NCI-H2196 (cell line): Measurements from ENCODE around the gene CFH.
"Not testable (repeated sequence)": the region's sequence is repeated elsewhere in the genome, so short reads cannot be mapped to it uniquely, and the experiment has no call there.

ENCODE experiments used
- DNase-seq: peaks from one replicate; lab custom pipeline; 2025; ENCODE audit not compliant: unreplicated experiment; lab: John Stamatoyannopoulos, UW

Gene CFH

DNA sequence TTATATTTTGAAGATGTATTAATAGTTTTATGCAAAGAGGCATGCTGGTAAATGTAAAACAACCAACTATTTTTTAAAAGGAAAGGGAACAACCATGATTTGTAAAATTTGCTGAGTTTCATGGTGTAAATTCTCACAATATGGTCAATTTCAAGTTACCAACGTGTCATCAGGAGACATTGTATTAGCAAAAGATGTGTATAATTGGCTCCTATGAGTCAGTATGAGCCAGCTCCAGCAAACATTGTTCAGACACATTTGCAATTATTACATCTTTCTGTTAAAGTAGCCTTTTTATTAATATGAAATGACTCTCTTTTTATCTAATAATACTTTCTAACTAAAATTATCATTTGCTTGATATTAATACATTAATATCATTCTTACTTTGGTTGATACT lies 15.3 kb downstream of the CFH start:
- DNase-seq = no peak

DNA sequence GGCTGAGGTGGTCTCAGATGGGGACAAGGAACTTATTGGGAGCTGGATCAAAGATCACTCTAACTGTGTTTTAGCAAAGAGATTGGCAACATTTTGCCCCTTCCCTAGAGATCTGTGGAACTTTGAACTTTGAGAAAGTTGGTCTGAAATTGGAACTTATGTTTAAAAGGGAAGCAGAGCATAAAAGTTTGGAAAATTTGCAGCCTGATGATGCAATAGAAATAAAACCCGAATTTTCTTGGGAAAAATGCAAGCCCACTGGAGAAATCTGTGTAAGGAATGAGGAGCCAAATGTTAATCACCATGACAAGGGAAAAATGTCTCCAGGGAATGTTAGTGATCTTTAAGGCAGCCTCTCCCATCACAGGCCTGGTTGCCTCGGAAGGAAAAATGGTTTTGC lies 17.2 kb downstream of the CFH start:
- DNase-seq = no peak

DNA sequence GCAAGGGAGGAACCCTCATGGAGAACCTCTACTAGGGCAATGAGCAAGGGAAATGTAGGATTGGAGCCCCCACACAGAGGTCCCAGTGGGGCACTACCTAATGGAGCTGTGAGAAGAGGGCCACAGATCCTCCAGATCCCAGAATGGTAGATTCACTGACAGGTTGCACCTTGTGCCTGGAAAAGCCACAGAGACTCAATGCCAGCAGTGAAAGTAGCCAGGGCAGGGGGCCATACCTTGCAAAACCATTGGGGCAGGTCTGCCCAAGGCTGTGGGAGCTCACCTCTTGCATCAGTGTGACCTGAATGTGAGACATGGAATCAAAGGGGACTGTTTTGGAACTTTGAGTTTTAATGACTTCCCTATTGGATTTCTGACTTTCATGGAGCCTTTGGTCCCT lies 17.9 kb downstream of the CFH start:
- DNase-seq = no peak

DNA sequence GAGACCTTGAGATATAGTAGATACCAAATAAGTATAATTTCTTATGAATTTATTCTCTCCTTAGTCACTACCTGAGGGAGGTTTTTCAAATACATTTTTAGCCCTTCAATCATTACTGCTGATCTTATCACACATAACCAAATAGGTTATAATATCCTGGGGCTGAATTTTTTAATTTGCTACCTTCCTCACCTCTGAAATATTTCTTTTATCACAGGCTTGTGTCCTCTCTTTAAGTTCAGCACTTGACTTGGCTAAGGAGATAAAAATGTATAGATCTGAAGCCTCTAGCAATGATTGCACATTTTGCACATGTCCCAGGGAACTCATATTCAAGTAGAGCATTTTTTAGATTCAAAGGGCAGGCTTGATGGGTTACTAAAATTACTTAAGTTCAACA lies 23.1 kb downstream of the CFH start:
- no peak for DNase-seq

DNA sequence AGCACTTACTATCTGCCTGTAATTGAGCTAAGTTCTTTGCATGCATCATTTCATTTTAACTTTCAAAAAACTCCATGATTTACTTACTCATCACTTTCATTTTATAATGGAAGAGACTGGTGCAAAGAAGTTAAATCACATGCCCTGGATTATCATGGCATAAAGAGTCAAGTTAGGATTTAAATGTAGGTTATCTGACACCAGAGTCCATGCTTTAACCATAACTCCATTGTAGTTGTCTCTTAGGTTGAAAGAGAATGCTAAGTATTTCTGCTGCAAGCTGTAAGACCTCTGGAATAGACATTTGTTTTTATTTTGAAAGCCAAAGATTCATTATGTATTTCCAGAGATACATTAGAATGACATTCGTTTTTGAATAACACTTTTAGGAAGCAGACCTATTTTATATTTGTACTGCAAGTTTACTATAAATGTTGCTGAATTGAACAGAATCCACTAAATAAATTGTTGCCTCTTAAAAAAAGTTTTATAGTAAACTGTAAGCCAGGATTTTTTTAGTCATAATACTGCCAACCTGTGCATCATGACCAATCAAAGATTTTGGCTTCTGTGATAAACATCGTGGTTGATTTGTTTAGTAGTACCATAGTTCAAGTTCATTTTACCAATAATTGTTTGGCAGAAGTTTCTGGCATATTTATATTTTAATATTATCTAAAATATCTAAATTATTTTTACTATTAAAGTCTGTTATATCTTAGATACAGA lies 26.1 kb downstream of the CFH start:
- no peak for DNase-seq

DNA sequence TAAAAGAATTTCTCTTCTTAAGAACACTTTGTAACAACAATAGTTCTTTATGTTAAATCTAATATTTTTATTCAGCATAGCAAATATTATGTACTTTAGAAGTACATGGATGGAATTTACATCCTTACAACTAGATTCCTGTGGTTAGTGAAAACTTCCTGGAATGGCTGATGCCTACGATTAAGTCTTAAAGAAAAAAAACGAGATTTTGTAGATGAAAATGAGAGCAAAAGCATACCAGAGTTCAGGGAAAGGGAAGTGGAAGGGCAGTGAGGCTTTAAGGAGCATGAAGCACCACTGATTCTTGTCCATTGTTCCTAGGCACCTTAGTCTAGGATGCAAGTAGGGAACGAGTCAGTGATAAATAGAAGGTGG lies 26.7 kb downstream of the CFH start:
- DNase-seq = no peak

DNA sequence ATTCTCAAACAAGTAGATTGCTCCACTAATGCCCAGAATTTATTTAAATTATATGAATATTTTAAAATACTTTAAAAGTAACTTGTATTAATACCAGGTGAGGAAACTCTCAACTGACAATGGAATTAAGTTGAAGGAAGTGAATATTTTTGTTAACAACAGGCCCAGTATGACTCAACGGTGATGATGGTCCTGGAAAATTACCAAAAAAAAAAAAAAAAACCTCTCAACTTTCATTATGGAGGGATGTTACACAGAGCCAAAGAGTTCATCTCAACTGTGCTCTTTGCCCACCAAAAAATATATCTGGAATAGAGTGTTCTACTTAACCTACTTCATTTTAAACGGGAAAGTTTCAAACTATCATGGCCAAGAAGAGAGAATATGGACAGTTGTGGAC lies 28.3 kb downstream of the CFH start:
- DNase-seq = no peak

DNA sequence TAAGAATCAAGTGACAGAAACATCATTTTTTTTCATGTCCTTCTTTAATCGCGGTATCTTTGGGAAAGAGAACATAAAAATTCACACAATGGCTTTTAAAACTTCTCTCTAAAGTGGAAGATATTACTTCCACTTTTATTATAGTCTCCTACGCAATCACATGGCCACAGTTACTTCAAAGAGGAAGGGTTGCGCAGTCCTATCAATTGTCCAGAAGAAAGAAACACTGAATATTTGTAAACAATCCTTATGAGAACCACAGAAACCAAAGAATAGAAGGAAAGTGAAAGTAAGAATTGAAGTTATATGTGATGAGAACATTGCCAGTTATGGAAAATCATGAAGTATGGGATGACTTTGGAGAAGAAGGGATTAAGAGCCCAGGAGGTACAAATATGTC lies 32.6 kb downstream of the CFH start:
- DNase-seq = no peak

DNA sequence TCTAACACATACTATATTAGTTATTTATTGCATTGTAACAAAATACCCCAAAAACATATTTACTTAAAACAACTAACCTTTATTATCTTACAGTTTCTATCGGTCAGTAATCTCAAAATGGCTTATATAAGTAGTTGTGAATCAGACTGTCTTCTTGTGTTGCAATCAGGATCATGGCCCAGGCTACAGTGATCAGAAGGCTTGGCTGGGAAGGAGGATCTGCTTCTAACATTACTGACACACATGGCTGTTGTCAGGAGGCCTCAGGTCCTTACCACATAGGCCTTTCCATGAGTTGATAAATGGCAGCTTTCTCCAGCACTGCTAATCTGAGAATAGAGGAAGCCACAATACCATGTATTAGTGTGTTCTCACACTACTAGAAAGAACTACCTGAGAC lies 33.7 kb downstream of the CFH start:
- DNase-seq = no peak

DNA sequence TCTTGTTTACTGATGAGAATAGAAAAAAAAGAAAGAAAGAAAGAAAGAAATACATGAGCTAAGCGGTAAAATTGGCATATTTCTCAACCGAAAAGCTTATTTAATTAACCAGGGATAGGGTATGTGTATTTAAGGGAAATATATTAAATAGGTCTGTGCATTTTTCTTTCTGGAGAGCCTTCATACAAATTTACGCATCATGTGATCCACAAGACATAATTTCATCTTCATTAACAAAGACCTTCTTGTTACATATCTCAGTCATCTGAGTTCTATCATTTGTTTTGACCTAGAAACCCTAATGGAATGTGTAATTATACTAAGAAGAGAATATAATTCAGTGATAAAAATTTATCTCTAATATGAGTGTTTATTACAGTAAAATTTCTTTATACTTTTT lies 37.2 kb downstream of the CFH start:
- DNase-seq = no peak

DNA sequence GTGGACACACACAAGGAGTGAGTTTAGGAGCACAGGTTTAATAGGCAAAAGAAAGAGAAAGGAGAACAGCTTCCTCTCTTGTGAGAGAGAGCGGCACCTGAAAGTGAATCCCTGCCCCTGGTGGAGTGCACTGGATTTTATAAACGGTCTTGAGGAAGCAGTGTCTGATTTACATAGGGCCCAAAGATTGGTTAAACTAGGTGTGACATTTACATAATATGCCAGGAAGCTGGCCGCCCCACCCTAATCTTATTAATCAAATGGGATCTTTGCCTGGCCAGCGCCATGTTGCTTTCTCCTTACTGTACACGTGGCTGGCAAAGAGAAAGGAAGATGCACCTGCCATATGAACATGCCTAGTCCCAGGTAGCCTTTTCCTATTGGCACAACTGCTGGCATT lies 38.7 kb downstream of the CFH start:
- DNase-seq = peak; percentile 6

DNA sequence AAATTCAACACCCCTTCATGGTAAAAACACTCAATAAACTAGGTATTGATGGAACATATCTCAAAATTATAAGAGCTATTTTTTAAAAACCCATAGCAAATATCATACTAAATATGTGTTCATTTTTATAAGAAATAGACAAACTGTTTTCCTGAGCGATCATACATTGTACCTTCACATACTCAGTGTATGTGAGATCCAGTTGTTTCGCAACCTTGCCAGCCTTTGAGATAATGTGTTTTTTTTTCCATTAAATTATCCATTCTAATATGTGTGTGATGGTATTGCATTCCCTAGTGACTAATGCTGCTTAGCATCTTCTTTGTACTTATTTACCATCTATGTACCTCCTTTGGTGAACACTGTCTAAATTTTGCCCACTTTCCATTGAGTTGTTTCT lies 47.1 kb downstream of the CFH start:
- DNase-seq = no peak

DNA sequence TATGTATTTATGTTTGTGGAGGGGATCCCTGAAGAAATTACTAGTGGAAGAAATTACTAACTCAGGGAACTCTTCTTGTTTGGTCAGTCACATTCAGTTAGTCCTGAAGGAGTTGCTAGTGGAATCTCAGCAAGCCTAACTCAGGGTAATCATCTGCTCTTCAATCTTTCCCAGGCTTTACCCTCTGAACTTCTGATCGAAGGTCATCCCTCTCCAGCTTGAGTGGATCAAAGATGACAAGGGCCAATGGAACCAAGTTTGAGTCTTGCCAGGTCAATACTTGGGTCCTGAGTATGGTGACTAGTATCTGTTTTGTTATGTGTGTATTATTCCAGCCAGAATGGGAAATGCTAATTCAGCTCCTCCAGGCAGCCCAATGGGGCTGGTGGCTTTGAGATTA lies 49.3 kb downstream of the CFH start:
- no peak for DNase-seq

DNA sequence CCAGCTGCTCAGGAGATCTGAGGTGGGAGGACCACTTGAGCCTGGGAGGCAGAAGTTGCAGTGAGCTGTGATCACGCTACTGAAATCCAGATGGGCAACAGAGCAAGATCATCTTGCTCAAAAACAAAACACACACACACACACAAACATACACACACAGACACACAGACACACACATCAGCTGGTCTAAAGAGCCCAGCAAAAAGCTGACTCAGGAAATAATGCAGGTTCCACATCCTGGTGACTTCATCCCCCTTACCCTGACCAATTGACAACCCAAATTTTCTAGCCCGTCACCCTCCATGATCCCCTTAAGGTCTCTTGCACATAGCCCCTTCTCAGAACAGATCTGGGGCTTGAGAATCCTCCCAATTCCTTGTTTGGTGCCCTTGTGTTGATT lies 58.0 kb downstream of the CFH start:
- DNase-seq = not testable (repeated sequence)

DNA sequence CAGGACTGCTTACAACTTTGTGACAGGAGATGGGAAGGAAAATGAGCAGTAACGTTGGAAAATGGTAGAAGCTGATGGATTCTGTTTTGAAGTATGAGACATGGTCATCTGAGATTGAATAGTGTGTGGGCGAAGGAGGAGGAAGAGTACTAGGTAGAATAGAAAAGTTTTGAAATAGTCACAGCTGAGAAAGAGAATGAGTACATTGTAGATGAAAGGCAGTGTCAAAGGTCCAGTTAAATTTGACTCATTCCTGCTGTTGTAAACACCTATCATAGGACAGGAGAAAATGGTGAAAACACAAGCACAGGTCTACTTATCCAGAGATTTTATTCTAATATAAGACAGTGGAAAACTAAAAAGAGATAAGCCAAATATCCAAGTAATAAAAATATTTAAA lies 66.0 kb downstream of the CFH start:
- no peak for DNase-seq

DNA sequence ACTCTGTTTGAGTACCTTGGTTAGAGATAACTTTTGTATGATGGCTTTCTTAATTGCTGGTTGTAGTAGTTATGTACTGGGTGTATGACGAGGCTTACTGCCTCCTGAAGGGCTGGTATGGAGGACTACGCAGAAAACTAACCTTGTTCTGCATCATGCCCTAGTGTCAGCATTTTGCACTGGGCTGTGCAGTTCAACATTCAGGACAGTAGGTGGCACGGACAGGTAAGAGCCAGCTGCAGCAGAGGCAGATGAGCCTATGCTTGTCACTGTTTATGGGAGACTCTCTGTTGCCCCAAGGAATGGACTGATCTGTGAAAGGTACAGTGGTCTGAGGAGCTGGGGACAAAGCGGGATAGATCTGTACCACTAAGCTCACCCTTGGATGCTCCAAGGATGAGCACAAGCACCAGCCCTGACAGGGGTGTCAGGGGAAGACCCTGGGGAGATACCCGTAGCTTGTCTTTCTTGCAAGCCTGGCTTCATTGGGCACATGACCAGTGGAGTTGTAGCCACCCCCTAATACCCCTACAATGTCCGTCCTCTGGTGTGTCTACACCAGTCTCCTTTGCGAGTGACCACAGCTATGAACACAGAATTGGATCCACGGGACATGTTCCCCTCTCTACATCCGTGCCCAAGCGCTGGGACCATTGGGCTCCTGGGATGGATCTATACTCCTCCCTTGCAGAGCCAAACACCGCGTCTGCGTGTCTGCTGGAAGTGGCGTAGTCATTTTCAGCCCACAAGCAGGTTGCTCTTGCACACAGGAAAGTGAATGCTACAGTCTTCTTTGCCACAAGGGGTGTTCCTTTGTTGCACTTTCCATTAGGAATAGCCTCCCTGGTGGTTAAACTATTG lies 71.7 kb downstream of the CFH start:
- DNase-seq = peak; percentile 39

DNA sequence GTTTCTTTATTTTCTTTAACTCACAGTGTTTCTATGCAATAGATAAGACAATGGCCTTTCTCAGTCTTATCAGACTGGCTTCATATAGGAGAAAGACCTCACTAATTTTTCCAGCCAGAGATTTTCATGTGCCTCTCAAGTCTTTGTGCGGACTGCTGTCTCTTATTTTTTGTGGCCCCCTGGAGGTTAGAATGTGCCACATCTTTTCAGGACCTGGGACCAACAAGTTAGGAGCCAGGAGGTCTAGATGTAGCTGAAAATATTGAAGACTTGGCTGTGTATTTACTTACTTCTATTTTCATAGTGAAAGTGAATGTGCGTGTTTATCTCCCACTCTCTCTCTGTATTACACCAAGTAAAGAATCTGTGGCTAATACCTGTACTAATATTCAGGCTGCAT lies 80.7 kb downstream of the CFH start:
- DNase-seq = no peak

DNA sequence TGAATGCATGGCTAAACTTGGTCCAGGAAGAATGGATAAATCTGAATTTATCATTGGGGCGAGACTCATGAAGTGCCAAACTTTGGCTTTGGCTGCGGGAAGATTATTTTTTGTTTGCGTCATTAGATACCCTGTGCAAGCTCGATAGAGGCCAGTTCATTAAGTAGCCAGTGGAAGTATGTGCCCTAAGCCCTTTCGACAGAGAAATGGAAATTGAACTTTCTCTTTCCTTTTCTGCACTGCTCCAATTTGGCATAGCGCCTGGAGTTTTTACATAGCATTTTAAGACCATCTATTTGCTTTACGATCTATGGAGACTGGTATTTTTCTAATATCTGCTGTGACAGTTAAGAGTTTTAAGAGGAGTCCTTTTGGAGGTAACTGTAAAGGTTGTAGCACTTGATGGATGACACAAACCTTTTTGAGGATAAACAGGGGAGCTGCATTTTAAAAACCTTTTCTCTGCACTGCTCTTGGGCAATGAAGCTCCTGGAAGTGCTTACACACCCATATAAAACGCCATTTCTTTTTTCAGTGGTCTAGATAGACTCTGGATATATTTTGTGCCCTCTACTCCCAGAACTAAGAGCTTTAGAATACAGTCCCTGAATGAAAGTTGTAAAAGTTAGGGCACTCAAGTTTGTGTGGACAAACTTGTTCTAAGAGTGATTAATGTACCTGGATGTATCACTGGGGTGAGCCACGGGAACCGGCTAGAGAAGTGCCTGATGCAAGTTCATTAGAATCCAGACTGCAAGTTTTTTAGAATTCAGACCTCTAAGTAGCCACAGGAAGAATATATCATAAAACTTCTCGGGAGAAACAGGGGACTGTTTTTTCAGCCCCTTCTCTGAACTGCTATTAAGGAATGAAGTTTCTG lies 81.5 kb downstream of the CFH start:
- no peak for DNase-seq

DNA sequence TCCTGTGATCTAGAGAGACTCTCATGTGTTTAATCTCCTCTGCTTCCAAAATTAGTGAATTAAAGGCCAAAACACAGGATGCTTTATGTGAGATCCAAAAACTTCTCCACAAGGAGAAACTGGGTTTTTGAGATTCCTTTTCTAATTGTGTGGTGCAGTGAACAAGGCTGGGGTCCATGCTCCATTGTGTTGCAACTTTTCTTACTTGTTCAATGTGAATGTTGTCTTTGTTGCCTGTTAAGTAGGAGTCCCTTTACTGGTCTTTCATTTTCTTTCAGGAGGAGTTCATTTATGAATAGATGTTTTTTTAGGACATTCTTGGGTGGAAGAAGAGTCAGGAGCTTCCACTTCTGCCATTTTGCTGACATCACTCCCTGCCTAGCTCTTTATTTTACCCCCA lies 82.2 kb downstream of the CFH start:
- DNase-seq = no peak

DNA sequence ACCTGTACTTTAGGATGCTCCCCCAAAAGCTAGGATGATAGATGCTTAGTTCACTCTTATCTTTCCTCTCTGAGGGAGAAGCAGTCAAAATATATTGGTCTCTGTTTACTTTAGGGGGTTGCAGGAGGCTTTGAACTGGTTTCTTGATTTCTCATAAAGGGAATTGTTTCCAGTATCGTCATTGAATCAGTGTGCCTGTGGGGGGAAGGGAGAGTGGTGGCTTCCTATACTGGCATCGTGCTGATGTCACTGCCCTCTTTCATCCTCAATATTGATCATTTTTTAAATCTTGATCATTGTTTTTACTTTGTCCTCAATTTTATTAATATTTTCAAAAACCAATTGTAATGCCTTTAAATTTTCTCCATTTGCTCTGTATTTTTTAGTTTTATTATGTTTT lies 82.6 kb downstream of the CFH start:
- no peak for DNase-seq

DNA sequence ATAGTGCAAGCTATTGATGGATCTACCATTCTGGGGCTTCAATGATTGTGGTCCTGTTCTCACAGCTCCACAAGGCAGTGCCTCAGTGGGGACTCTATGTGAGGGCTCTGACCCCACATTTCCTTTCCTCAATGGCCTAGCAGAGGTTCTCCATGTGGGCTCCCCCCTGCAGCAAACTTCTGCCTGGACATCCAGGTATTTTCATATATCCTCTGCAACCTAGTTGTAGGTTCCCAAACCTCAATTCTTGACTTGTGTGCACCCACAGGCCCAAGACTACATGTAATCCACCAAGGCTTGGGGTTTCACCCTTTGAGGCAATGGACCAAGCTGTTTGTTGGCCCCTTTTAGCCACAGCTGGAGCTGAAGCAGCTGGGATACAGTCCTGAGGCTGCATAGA lies 86.9 kb downstream of the CFH start:
- no peak for DNase-seq

DNA sequence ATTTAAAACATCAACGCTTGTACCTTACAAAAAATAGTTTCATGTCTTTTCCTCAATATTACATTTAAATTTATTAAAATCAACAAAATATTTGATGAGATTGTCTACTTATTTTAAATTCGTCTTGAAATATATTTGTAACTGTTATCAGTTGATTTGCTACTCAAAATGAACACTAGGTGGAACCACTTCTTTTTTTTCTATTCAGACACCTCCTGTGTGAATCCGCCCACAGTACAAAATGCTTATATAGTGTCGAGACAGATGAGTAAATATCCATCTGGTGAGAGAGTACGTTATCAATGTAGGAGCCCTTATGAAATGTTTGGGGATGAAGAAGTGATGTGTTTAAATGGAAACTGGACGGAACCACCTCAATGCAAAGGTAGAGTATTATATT lies 91.4 kb downstream of the CFH start:
- DNase-seq = peak; percentile 4
